OCI-LY7 (cell line): Measurements from ENCODE around the gene PODN. TPM values are rescaled to one million over a fixed set of nuclear protein-coding genes. Genes with fewer than 3 reads are reported as not detected.

ENCODE experiments used
- BruUV-seq: library from RNA; stranded (reverse); fragments of 400-500 nt; replicated peaks from 2 replicates; lab custom pipeline; 2021; lab: Mats Ljungman, UMichigan
- CTCF ChIA-PET: fragments of 300-600 bp; sonication (Branson Sonifier 250); formaldehyde crosslinking; loops from one replicate; lab custom pipeline; 2022; ENCODE audit warnings: antibody characterized with exemption; ENCODE audit not compliant: unreplicated experiment; lab: Charles Lee
- POLR2A ChIA-PET: fragments of 300-600 bp; sonication (Branson Sonifier 250); formaldehyde crosslinking; loops from one replicate; lab custom pipeline; 2022; ENCODE audit warnings: antibody characterized with exemption; lab: Charles Lee
- DNase-seq: peaks from one replicate; pipeline ENCODE4 v3.0.0-alpha.2; 2015; ENCODE audit warnings: low spot score
- H2AFZ ChIP-seq: fragments of 200-600 bp; sonication (generic), shearing (Covaris generic); 2 replicates; pipeline ENCODE4 v1.6.1; 2014; ENCODE audit warnings: mild to moderate bottlenecking, antibody characterized with exemption, low read length, moderate library complexity
- H3K27ac ChIP-seq: fragments of 200-600 bp; sonication (generic); 2 replicates; pipeline ENCODE4 v1.5.1; 2014; ENCODE audit warnings: mixed run types, low read depth, mild to moderate bottlenecking, moderate library complexity, low read length, inconsistent platforms; ENCODE audit not compliant: poor library complexity, severe bottlenecking
- H3K36me3 ChIP-seq: fragments of 200-600 bp; sonication (generic); 2 replicates; pipeline ENCODE4 v1.6.1; 2014; ENCODE audit warnings: mild to moderate bottlenecking, antibody characterized with exemption, low read length, moderate library complexity, mixed read lengths; ENCODE audit not compliant: insufficient read depth
- H3K4me1 ChIP-seq: fragments of 200-600 bp; sonication (generic); 2 replicates; pipeline ENCODE4 v1.5.1; 2014; ENCODE audit warnings: mild to moderate bottlenecking, low read length; ENCODE audit not compliant: insufficient read depth, poor library complexity, severe bottlenecking
- H3K4me2 ChIP-seq: fragments of 200-600 bp; sonication (generic); 2 replicates; pipeline ENCODE4 v1.6.1; 2014; ENCODE audit warnings: mild to moderate bottlenecking, low read length
- H3K4me3 ChIP-seq: fragments of 200-600 bp; sonication (generic); 2 replicates; pipeline ENCODE4 v1.5.1; 2014; ENCODE audit warnings: mild to moderate bottlenecking, low read depth, low read length; ENCODE audit not compliant: poor library complexity, severe bottlenecking
- H3K79me2 ChIP-seq: fragments of 200-600 bp; sonication (generic); 2 replicates; pipeline ENCODE4 v1.6.1; 2016; ENCODE audit warnings: low read depth, mild to moderate bottlenecking, low read length, moderate library complexity, mixed read lengths; ENCODE audit not compliant: insufficient read depth
- H3K9me2 ChIP-seq: fragments of 200-600 bp; sonication (generic); 2 replicates; pipeline ENCODE4 v1.6.1; 2016; ENCODE audit warnings: mild to moderate bottlenecking, low read length, mixed read lengths; ENCODE audit not compliant: insufficient read depth
- H3K9me3 ChIP-seq: fragments of 200-600 bp; sonication (generic); 2 replicates; pipeline ENCODE4 v1.6.1; 2014; ENCODE audit warnings: mild to moderate bottlenecking, mixed run types, low read length, mixed read lengths
- H4K20me1 ChIP-seq: fragments of 200-600 bp; sonication (generic); 2 replicates; pipeline ENCODE4 v1.6.1; 2014; ENCODE audit warnings: mild to moderate bottlenecking, antibody characterized with exemption, low read length, moderate library complexity, mixed read lengths; ENCODE audit not compliant: insufficient read depth
- EZH2phosphoT487 ChIP-seq: fragments of 200-600 bp; sonication (generic); IDR thresholded peaks from 2 replicates; pipeline ENCODE4 v1.6.1; 2018; ENCODE audit warnings: low read depth, borderline replicate concordance, mild to moderate bottlenecking, mixed run types, antibody characterized with exemption, low read length, moderate library complexity, mixed read lengths
- intact Hi-C: fragments of 100-400 bp; cut with micrococcal nuclease; formaldehyde crosslinking; loops from one replicate; pipeline ENCODE4 v1.10.0; 2022; ENCODE audit not compliant: unreplicated experiment
- total RNA-seq, 2 experiments: library from RNA; depleted of rRNA in 1 of 2; stranded (reverse); fragments of >200 nt in 1 of 2; shearing (Covaris generic) in 1 of 2; gene quantifications; 2 replicates each; pipeline ENCODE4 v1.2.3, GENCODE V29; 2014 to 2022
- TF ChIP-seq, protein P1 (sequence below): fragments of 200-600 bp; sonication (generic); conservative IDR thresholded peaks from 2 replicates; pipeline ENCODE4 v1.5.1; 2014; ENCODE audit warnings: mild to moderate bottlenecking, antibody characterized with exemption, low read length, moderate library complexity, mixed read lengths

PODN gene
- total RNA-seq, 2 experiments from 2014 or later, result not detected

GRCh38 chr1:53126495-53126894 lies 64.5 kb downstream of the PODN start:
- DNase-seq, result no peak
- Histone ChIP-seq H3K9me2 (no peaks in the 10 kb centered on the region), H3K36me3 (no peaks in the 10 kb centered on the region), H3K4me3 (no peak overlapping the region), H3K4me1 (no peaks in the 10 kb centered on the region), H3K9me3 (no peaks in the 10 kb centered on the region), H3K4me2 (no peak overlapping the region), H3K27ac (no peak overlapping the region), H3K79me2 (no peaks in the 10 kb centered on the region), H2AFZ (no peak overlapping the region), H4K20me1 (no peaks in the 10 kb centered on the region)
- TF ChIP-seq EZH2phosphoT487, result no peak
- TF ChIP-seq, protein P1, sequence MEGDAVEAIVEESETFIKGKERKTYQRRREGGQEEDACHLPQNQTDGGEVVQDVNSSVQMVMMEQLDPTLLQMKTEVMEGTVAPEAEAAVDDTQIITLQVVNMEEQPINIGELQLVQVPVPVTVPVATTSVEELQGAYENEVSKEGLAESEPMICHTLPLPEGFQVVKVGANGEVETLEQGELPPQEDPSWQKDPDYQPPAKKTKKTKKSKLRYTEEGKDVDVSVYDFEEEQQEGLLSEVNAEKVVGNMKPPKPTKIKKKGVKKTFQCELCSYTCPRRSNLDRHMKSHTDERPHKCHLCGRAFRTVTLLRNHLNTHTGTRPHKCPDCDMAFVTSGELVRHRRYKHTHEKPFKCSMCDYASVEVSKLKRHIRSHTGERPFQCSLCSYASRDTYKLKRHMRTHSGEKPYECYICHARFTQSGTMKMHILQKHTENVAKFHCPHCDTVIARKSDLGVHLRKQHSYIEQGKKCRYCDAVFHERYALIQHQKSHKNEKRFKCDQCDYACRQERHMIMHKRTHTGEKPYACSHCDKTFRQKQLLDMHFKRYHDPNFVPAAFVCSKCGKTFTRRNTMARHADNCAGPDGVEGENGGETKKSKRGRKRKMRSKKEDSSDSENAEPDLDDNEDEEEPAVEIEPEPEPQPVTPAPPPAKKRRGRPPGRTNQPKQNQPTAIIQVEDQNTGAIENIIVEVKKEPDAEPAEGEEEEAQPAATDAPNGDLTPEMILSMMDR, result no peak
- CTCF ChIA-PET, result no interaction called here
- POLR2A ChIA-PET, result no interaction called here
- BruUV-seq, result no TSS peak
- intact Hi-C loops, result no loop called here

GRCh38 chr1:53127546-53127945 lies 65.5 kb downstream of the PODN start:
- ChIA-PET CTCF (no interaction called here), POLR2A (no interaction called here)
- Histone ChIP-seq H4K20me1 (no peaks in the 10 kb centered on the region), H3K27ac (no peak overlapping the region), H3K4me2 (no peak overlapping the region), H3K36me3 (no peaks in the 10 kb centered on the region), H2AFZ (no peak overlapping the region), H3K79me2 (no peaks in the 10 kb centered on the region), H3K4me1 (no peaks in the 10 kb centered on the region), H3K9me3 (no peaks in the 10 kb centered on the region), H3K4me3 (no peak overlapping the region), H3K9me2 (no peaks in the 10 kb centered on the region)
- intact Hi-C loops, result no loop called here
- no peak for DNase-seq
- no TSS peak for BruUV-seq
- TF ChIP-seq, protein P1, result no peak
- no peak for TF ChIP-seq EZH2phosphoT487

DNA sequence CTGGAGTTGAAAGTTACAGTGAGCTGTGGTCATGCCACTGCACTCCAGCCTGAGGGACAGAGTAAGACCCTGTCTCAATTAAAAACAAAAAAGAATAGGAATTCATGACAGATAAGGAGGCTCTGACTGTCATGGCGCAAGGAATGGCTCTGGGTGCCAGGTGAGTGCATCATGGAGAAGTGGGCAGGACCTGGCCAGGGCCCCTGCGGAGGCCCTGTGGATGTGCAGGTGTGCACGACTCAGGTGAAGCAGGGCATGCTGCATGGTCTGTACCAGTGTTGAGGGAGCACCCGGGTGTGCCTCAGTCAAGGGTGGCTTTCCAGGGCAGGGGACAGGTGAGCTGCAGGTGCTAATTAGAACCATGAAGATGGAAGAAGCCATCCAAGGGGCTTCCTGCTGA lies 66.4 kb downstream of the PODN start:
- TF ChIP-seq, protein P1, result no peak
- TF ChIP-seq EZH2phosphoT487, result no peak
- Histone ChIP-seq H3K4me1 (no peaks in the 10 kb centered on the region), H3K9me2 (no peaks in the 10 kb centered on the region), H3K4me3 (no peak overlapping the region), H4K20me1 (no peaks in the 10 kb centered on the region), H3K36me3 (no peaks in the 10 kb centered on the region), H2AFZ (no peak overlapping the region), H3K4me2 (no peak overlapping the region), H3K27ac (no peak overlapping the region), H3K79me2 (no peaks in the 10 kb centered on the region), H3K9me3 (no peaks in the 10 kb centered on the region)
- intact Hi-C loops, result no loop called here
- POLR2A ChIA-PET, result interaction anchor here (0.7 kb wide), 1 partner anchor 64 kb away, joined by 3 read pairs; no protein-coding TSS in a partner anchor
- DNase-seq, result no peak
- CTCF ChIA-PET, result no interaction called here
- no TSS peak for BruUV-seq
